ENCODE results near the gene FLT3LG. TPM values are rescaled to one million over a fixed set of nuclear protein-coding genes. Genes with fewer than 3 reads are reported as not detected.

FLT3LG gene
- total RNA-seq, 1 experiment from 2014 or later = 1.5 TPM

DNA sequence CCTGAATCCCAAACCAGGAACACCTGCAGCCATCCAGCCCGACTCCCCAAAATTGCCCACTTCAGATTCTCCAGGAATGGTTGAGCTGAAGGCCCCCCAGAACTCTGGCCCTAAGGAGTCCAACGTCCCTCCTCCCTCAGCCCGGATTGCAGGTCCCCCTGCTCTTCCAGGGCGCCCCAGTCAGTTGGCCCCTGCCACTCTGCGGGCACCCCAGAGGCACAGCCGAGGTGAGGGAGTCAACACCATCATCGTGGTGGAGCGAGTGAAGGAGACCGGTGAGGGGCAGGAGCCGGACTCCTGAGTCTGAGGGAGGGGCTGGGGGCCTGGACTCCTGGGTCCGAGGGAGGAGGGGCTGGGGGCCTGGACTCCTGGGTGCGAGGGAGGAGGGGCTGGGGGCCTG is 46.7 kb upstream of the FLT3LG start:
- DNase-seq (ENCODE audit: unreplicated experiment) = no peak
- no peak overlapping the region for H3K27ac Mint-ChIP-seq (ENCODE audit: low read depth, unreplicated experiment)
- intact Hi-C loops (cut with micrococcal nuclease) = no loop called here
- CTCF ChIA-PET = interaction anchor here (0.7 to 1.1 kb wide), 3 partner anchors 16 to 69 kb away, joined by 3 to 4 read pairs (median 3); no protein-coding TSS in a partner anchor
- POLR2A ChIA-PET = interaction anchor here (1.1 kb wide), 1 partner anchor 45 kb away, joined by 3 read pairs; no protein-coding TSS in a partner anchor
- BruUV-seq (replicated peaks) = no TSS peak
- peaks cover 77% of the 10 kb centered on the region for H3K27me3 Mint-ChIP-seq (ENCODE audit: insufficient read depth, unreplicated experiment)
- no peaks in the 10 kb centered on the region for H3K36me3 Mint-ChIP-seq (ENCODE audit: insufficient read depth, unreplicated experiment)
- TF ChIP-seq CTCF (IDR thresholded peaks at IDR 0.05; ENCODE audit: unreplicated experiment) = no peak
- peaks cover 6% of the 10 kb centered on the region for H3K4me1 Mint-ChIP-seq (ENCODE audit: insufficient read depth, unreplicated experiment)
- H3K9me3 Mint-ChIP-seq (ENCODE audit: unreplicated experiment) = no peaks in the 10 kb centered on the region
- no peak overlapping the region for H3K4me3 Mint-ChIP-seq (ENCODE audit: unreplicated experiment)

- CTCF ChIA-PET = interaction anchor here (0.7 to 1.0 kb wide), 2 partner anchors 49 to 69 kb away, joined by 3 to 4 read pairs; no protein-coding TSS in a partner anchor
- POLR2A ChIA-PET = interaction anchor here (1.1 kb wide), 1 partner anchor 46 kb away, joined by 3 read pairs; no protein-coding TSS in a partner anchor
- H3K36me3 Mint-ChIP-seq (ENCODE audit: insufficient read depth, unreplicated experiment) = no peaks in the 10 kb centered on the region
- H3K27me3 Mint-ChIP-seq (ENCODE audit: insufficient read depth, unreplicated experiment) = peaks cover 71% of the 10 kb centered on the region
- intact Hi-C loops (cut with micrococcal nuclease) = no loop called here
- no peak overlapping the region for H3K27ac Mint-ChIP-seq (ENCODE audit: low read depth, unreplicated experiment)
- H3K4me1 Mint-ChIP-seq (ENCODE audit: insufficient read depth, unreplicated experiment) = peaks cover 6% of the 10 kb centered on the region
- no peak for TF ChIP-seq CTCF (IDR thresholded peaks at IDR 0.05; ENCODE audit: unreplicated experiment)
- no TSS peak for BruUV-seq (replicated peaks)
- H3K4me3 Mint-ChIP-seq (ENCODE audit: unreplicated experiment) = no peak overlapping the region
- no peaks in the 10 kb centered on the region for H3K9me3 Mint-ChIP-seq (ENCODE audit: unreplicated experiment)
- DNase-seq (ENCODE audit: unreplicated experiment) = no peak
Measured at GRCh38 chr19:49427855-49428546, 46.0 kb upstream of the FLT3LG start.

DNA sequence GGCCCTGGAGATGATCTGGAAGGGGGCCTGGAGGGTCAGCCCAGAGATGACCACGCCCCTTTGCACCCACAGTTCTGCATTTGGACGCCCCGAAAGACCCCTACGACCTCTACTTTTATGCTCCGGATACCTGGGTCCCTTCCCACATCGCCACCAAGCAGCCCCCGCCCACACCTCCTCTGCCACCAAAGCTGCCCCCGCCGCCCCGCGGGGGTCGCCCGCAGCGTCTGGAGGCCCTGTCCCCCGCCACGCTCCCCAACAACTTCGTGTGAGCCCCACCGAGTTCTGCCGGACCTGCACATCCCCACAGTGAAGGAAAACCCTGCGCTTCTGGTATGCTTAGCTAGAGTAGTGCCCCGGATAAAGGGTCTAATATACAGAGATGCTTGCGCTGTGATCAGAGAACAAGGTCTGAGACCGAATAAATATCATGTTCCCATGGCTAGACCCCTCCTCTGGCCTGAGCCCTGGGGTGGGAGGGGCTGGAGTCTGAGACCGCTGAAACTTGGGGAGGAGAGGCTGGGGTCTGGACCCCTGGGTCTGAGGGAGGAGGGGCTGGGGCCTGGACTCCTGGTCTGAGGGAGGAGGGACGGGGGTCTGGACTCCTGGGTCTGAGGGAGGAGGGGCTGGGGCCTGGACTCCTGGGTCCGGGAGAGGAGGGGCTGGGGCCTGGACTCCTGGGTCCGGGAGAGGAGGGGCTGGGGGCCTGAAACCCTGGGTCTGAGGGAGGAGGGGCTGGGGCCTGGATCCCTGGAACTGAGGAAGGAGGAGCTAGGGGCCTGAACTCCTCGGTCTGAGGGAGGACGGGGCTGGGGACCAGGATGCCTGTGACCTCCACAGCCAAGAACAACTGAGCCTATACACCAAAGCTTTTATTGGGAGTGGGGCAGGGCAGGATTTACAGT is 45.2 kb upstream of the FLT3LG start:
- CTCF ChIA-PET = interaction anchor here (0.5 to 0.6 kb wide), 3 partner anchors 45 to 179 kb away, joined by 3 to 4 read pairs (median 3); partner anchors contain the start of gene FLT3LG

More for the DNA sequence above, 45.2 kb upstream of the FLT3LG start:
- intact Hi-C loops (cut with micrococcal nuclease) = no loop called here
- Mint-ChIP-seq H3K27ac (ENCODE audit: low read depth, unreplicated experiment) (no peak overlapping the region), H3K4me1 (ENCODE audit: insufficient read depth, unreplicated experiment) (peaks cover 1% of the 10 kb centered on the region), H3K27me3 (ENCODE audit: insufficient read depth, unreplicated experiment) (peaks cover 63% of the 10 kb centered on the region), H3K9me3 (ENCODE audit: unreplicated experiment) (no peaks in the 10 kb centered on the region), H3K36me3 (ENCODE audit: insufficient read depth, unreplicated experiment) (no peaks in the 10 kb centered on the region), H3K4me3 (ENCODE audit: unreplicated experiment) (no peak overlapping the region)
- BruUV-seq (replicated peaks) = no TSS peak
- no peak for DNase-seq (ENCODE audit: unreplicated experiment)
- no peak for TF ChIP-seq CTCF (IDR thresholded peaks at IDR 0.05; ENCODE audit: unreplicated experiment)
- POLR2A ChIA-PET = interaction anchor here (1.0 kb wide), 1 partner anchor 14 kb away, joined by 3 read pairs; no protein-coding TSS in a partner anchor
